ENCODE data around the gene LMX1B.

DNA sequence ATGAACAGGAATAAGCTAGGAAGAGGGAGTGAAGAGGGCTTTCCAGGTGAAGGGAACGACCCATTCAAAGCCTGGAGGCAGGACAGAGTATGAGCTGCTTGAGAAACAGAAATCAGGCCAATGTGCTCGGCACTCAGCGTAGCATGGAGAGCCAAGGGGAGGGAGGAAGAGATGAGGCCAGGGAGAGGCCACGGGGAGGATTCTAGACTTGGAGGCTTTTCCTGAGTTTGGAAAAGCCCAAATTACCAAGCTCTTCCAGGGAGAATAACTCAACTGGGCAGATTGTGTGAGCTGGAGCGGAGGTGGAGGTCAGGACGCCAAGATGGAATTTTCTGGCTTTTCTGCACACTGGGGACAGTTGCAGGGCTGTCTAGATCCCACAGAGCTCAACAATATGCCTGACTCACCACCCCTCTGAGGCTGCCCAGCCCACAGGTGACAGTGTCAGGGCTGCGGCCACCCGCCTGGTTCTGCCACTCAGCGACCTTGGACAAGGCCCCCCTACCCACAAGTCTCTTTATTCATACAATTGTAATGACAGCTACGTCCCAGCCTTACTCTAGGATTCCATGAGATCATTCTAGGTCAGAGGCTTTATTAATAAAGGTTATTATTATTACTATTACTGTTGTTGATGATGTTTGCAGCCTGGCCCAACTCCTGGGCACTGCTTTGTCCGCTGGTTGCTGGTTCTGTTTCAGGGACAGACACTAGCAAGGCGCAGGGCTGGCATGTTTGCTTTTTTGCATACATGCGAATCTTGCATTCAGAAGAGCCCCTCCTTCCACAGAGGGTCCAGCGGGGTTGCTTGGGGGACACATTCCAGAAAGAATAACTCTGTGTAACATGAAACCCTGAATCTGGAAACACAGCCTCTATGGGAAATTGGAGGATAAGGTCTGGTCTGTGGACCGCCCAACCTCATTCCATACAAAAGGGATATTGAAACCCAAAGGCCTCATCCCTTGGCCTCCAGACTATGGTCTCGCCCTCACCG, 9.4 kb upstream of the LMX1B start:
- no peak for TF ChIP-seq POLR2A (IDR thresholded peaks at IDR 0.05; ENCODE audit: low read length)
- TF ChIP-seq GATA1 (IDR thresholded peaks at IDR 0.05; ENCODE audit: low read depth, low read length) = no peak

Data from erythroblast (primary cell).